Kidney (tissue), 14 donors: ENCODE measurements around the gene JCHAIN. TPM values are rescaled to one million over a fixed set of nuclear protein-coding genes. Genes with fewer than 3 reads are reported as not detected.
"Not testable (repeated sequence)": the region's sequence is repeated elsewhere in the genome, so short reads cannot be mapped to it uniquely, and the experiment has no call there.

ENCODE experiments used
- DNase-seq, 5 donors: peaks; one replicate each; pipeline ENCODE4 v3.0.0-alpha.2; 2013 to 2020
- FAIRE-seq: peaks from 2 replicates; lab custom pipeline; 2012; peaks lifted over from hg19 to GRCh38; lab: Jason Lieb, UNC
- H3K27ac ChIP-seq, 2 donors: one replicate each; pipeline ENCODE4 v1.7.0; 2013; ENCODE audit warnings: low read depth in 2 of 2, low read length in 2 of 2, inconsistent platforms in 1 of 2
- H3K27me3 ChIP-seq: one replicate; pipeline ENCODE4 v1.7.1; 2013; ENCODE audit warnings: low read length, inconsistent platforms; ENCODE audit not compliant: control insufficient read depth, insufficient read depth
- H3K36me3 ChIP-seq, 3 donors: one replicate each; pipeline versions ENCODE4 v1.7.0 to v1.7.1; 2013; ENCODE audit warnings: low read length in 3 of 3, control low read depth in 1 of 3, inconsistent platforms in 1 of 3; ENCODE audit not compliant: insufficient read depth in 3 of 3, control insufficient read depth in 2 of 3
- H3K4me1 ChIP-seq, 3 donors: one replicate each; pipeline versions ENCODE4 v1.7.0 to v1.7.1; 2013; ENCODE audit warnings: low read length in 3 of 3, inconsistent platforms in 1 of 3, low read depth in 1 of 3; ENCODE audit not compliant: control insufficient read depth in 2 of 3, insufficient read depth in 2 of 3
- H3K4me3 ChIP-seq, 3 donors: one replicate each; pipeline versions ENCODE4 v1.7.0 to v1.8.1; 2013; ENCODE audit warnings: low read length in 3 of 3, control low read depth in 1 of 3, inconsistent platforms in 1 of 3
- H3K9ac ChIP-seq, 3 donors: one replicate each; pipeline versions ENCODE4 v1.7.0 to v1.7.1; 2013; ENCODE audit warnings: low read length in 3 of 3, control low read depth in 1 of 3, inconsistent platforms in 1 of 3
- H3K9me3 ChIP-seq, 3 donors: one replicate each; pipeline versions ENCODE4 v1.7.0 to v1.7.1; 2013; ENCODE audit warnings: low read length in 3 of 3, control low read depth in 1 of 3, inconsistent platforms in 1 of 3; ENCODE audit not compliant: control insufficient read depth in 2 of 3, insufficient read depth in 1 of 3
- intact Hi-C: fragments of 100-400 bp; cut with DNase I; formaldehyde crosslinking; loops from one replicate; pipeline ENCODE4 v1.11.1; 2022
- polyA plus RNA-seq: library from polyadenylated mRNA; stranded (reverse); fragments of 350-450 nt; fragmentation: Illumina TruSeq; extraction: RNeasy Lipid Tissue Mini Kit (QIAGEN cat#74804); gene quantifications from one replicate; pipeline ENCODE4 v1.2.3, GENCODE V29; 2014; ENCODE audit warnings: low read depth, low replicate concordance; ENCODE audit not compliant: insufficient read depth
- total RNA-seq: library from RNA; stranded (reverse); fragmentation: NEBNext Ultra II Directional; extraction: Animal tissue kit (Norgen Biotek cat#: 25700); gene quantifications from one replicate; pipeline ENCODE4 v1.2.1, GENCODE V29; 2021
- TF ChIP-seq, protein P1 (sequence below): IDR thresholded peaks from 3 replicates; pipeline ENCODE4 v1.5.1; 2012; ENCODE audit warnings: mild to moderate bottlenecking, moderate library complexity, borderline replicate concordance; ENCODE audit not compliant: insufficient read depth; ENCODE audit errors: extremely low read depth
- donor health status: control.
- donor health status: control.
- donor health status: control.
- donor health status: control.
- donor health status: control.
- donor health status: DM: yes; HTN: yes; CAD: no.
- donor health status: Normal renal cell carcinoma (clear cell type).

JCHAIN gene
- total and polyA plus RNA-seq, 2 donors from 2014 or later = 5.1 to 355 TPM

DNA sequence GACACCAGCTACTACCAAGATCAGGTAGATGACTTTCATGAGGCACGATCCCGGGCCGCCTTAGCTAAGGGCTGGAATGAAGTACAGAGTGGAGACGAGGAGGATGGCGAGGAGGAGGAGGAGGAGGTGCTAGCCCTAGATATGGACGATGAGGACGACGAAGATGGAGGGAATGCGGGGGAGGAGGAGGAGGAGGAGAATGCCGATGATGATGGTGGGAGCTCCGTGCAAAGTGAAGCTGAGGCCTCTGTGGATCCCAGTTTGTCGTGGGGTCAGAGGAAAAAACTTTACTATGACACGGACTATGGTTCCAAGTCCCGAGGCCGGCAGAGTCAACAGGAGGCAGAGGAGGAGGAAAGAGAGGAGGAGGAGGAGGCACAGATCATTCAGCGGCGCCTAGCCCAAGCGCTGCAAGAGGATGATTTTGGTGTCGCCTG is 22.5 kb upstream of the JCHAIN start:
- FAIRE-seq (no peak), DNase-seq (peak in 1 of 5 donors; percentile 46)
- Histone ChIP-seq H3K36me3 (peaks cover 0 to 3% (median 0%) of the 10 kb centered on the region in 3 donors), H3K4me3 (peak overlapping the region; percentile 92 to 99 (median 98)), H3K9ac (peak overlapping the region; percentile 83 to 99 (median 96)), H3K27me3 (no peaks in the 10 kb centered on the region), H3K4me1 (peaks cover 0 to 16% (median 13%) of the 10 kb centered on the region in 3 donors), H3K9me3 (no peaks in the 10 kb centered on the region), H3K27ac (peak overlapping the region; percentile 91)
- TF ChIP-seq, protein P1, sequence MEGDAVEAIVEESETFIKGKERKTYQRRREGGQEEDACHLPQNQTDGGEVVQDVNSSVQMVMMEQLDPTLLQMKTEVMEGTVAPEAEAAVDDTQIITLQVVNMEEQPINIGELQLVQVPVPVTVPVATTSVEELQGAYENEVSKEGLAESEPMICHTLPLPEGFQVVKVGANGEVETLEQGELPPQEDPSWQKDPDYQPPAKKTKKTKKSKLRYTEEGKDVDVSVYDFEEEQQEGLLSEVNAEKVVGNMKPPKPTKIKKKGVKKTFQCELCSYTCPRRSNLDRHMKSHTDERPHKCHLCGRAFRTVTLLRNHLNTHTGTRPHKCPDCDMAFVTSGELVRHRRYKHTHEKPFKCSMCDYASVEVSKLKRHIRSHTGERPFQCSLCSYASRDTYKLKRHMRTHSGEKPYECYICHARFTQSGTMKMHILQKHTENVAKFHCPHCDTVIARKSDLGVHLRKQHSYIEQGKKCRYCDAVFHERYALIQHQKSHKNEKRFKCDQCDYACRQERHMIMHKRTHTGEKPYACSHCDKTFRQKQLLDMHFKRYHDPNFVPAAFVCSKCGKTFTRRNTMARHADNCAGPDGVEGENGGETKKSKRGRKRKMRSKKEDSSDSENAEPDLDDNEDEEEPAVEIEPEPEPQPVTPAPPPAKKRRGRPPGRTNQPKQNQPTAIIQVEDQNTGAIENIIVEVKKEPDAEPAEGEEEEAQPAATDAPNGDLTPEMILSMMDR = no peak
- intact Hi-C loops = no loop called here

DNA sequence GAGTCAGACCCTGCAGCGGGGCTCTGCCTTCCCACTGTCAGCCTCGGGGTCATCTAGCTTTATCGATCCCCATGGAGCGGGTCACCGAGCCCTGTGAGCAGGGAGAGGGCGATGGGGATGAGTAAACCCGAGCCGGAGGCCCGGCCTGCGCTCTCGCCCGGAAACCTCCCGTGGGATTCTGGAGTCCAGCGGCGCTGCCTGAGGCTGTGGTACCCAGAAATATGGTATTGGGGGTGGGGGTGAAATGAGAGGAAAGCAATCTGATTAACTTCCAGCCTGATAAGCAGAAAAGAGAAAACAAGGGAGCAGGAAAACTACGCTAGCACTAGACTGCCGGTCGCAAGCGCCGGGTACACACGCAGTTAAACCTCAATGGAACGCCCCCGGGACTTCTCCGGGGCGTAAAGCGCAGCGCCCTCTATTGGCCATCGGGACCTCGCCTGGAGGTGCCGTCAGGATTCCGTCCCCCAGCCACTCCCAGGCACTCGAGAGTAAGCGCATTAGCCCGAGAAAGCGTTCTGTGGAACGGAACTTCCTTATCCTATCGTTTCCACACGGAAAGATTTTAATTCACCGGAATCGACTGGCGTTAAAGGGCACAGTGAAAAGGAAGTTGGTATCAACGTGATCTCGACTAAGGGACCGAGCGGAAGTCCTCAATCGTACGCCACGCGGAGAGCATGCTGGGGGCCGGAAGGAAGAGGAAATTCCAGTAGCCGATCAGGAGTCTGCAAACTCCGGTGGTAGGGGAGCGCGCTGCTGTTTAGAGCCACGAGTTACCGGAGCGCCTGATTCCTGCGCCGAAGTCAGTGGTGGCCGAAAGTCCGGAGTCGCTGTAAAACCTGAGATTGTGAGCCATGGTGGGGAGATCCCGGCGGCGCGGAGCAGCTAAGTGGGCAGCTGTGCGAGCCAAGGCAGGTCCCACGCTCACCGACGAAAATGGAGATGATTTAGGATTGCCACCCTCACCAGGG is 21.8 kb upstream of the JCHAIN start, which contains the start of gene UTP3:
Gene UTP3 (plus strand): TSS at position 712 of the 974 bp plus-strand sequence. CDS start 146 bp downstream, at position 858.
- H3K4me1 ChIP-seq = peaks cover 0 to 16% (median 13%) of the 10 kb centered on the region in 3 donors
- no peaks in the 10 kb centered on the region for H3K27me3 ChIP-seq
- intact Hi-C loops = no loop called here
- H3K9me3 ChIP-seq = no peaks in the 10 kb centered on the region
- FAIRE-seq (peak; percentile 97), DNase-seq (peak; percentile 98 to 99 (median 98))
- peak within 1 kb of the TSS; percentile 91 for H3K27ac ChIP-seq
- TF ChIP-seq, protein P1 = peak; percentile 87
- H3K4me3 ChIP-seq = peak within 1 kb of the TSS; percentile 92 to 99 (median 98)
- H3K9ac ChIP-seq = peak within 1 kb of the TSS; percentile 83 to 99 (median 96)
- H3K36me3 ChIP-seq = peaks cover 0 to 1% (median 0%) of the 10 kb centered on the region in 3 donors

DNA sequence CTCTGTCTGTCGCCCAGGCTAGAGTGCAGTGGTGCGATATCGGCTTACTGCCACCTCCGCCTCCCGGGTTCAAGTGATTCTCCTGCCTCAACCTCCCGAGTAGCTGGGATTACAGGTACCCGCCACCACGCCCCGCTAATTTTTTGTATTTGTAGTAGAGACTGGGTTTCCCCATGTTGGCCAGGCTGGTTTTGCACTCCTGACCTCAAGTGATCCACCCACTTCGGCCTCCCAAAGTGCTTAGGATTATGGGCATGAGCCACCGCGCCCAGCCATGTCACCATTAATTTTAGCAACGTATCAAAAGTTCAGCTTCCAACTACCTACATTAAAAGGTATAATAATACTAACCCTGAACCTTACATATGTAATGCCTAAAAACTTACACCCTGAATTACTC is 21.1 kb upstream of the JCHAIN start:
- peak overlapping the region; percentile 92 to 99 (median 98) for H3K4me3 ChIP-seq
- intact Hi-C loops = no loop called here
- H3K4me1 ChIP-seq = peaks cover 0 to 16% (median 13%) of the 10 kb centered on the region in 3 donors

DNA sequence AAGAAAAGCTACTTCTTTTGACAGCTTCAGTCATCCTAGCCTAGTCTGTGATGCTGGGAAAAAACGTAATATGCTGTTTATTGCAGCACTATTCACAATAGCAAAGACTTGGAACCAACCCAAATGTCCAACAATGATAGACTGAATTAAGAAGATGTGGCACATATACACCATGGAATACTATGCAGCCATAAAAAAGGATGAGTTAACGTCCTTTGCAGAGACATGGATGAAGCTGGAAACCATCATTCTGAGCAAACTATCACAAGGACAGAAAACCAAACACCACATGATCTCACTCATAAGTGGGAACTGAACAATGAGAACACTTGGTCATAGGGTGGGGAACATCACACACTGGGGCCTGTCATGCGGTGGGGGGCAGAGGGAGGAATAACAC is 15.8 kb upstream of the JCHAIN start:
- intact Hi-C loops, FAIRE-seq, H3K27ac ChIP-seq: not testable (repeated sequence)

More for the DNA sequence above, 21.1 kb upstream of the JCHAIN start:
- TF ChIP-seq, protein P1 = no peak
- no peaks in the 10 kb centered on the region for H3K27me3 ChIP-seq
- H3K27ac ChIP-seq = peak overlapping the region; percentile 91
- DNase-seq (peak in 2 of 5 donors; percentile 11 to 60), FAIRE-seq (no peak)
- H3K9me3 ChIP-seq = no peaks in the 10 kb centered on the region
- H3K9ac ChIP-seq = peak overlapping the region; percentile 69 to 96 (median 75)
- no peaks in the 10 kb centered on the region for H3K36me3 ChIP-seq

More for the DNA sequence above, 15.8 kb upstream of the JCHAIN start:
- not testable (repeated sequence) for DNase-seq, H3K27me3 ChIP-seq, H3K4me1 ChIP-seq, H3K9me3 ChIP-seq, H3K36me3 ChIP-seq, H3K4me3 ChIP-seq, H3K9ac ChIP-seq
